ENCODE data around the gene OR51G2.

OR51G2 gene

DNA sequence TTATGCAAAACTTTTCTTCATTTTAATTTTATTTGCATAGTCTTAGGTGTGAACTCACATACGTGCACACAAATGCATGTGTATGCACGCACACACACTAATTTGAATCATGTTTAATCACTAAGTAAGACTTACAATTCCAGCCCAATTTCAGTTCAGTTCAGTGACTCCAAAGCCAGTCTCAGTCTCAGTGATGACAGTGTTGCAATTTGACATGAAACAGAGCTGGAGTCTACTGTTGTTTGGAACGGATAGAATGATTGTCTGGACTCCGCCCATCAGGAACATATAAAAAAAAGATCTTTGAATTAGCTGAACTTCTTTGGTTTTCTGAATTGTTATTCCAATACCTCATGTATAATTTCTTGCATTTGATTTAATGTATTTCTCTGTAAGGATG is 55.3 kb downstream of the OR51G2 start:
- DNase-seq: no peak
